Measurements from ENCODE around the gene CDK7.
"Not testable (repeated sequence)": the region's sequence is repeated elsewhere in the genome, so short reads cannot be mapped to it uniquely, and the experiment has no call there.

Gene CDK7

DNA sequence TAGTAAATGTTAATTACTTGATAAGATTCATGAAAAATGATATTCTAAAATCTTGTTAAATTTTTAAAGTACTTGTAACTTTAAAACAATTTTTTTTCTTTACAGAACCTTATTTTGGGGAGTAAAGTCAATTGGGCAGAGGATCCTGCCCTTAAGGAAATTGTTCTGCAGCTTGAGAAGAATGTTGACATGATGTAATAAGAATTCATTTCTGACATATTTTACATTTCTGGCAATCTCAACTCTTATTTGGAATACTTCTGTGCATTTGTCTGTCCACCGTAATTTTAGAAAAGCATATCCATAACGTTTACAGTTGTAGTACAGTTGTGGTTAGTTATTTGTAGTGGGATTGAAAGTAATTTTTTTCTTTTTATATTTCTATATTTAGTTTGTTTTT lies 25.1 kb upstream of the CDK7 start:
- no peak for DNase-seq (ENCODE audit: low read depth, low spot score)
- TF ChIP-seq YY1 (IDR thresholded peaks at IDR 0.05; ENCODE audit: insufficient read depth, insufficient read length) (no peak), SUZ12 (IDR thresholded peaks at IDR 0.05; ENCODE audit: extremely low read depth, insufficient read depth, insufficient read length) (no peak), ZNF274 (IDR thresholded peaks at IDR 0.05; ENCODE audit: low read depth, low read length) (no peak)
- H3K9me3 ChIP-seq (ENCODE audit: insufficient read depth, low read length): no peaks in the 10 kb centered on the region
- peaks cover 36% of the 10 kb centered on the region for H3K36me3 ChIP-seq (ENCODE audit: insufficient read depth, insufficient read length, low read length)
- no peak overlapping the region for H3K4me3 ChIP-seq (ENCODE audit: insufficient read length, low read depth)
- H3K9ac ChIP-seq (ENCODE audit: insufficient read length, low read depth): no peak overlapping the region
- no peaks in the 10 kb centered on the region for H3K4me1 ChIP-seq (ENCODE audit: insufficient read depth, insufficient read length)
- H3K27me3 ChIP-seq (ENCODE audit: insufficient read depth, insufficient read length): no peaks in the 10 kb centered on the region

DNA sequence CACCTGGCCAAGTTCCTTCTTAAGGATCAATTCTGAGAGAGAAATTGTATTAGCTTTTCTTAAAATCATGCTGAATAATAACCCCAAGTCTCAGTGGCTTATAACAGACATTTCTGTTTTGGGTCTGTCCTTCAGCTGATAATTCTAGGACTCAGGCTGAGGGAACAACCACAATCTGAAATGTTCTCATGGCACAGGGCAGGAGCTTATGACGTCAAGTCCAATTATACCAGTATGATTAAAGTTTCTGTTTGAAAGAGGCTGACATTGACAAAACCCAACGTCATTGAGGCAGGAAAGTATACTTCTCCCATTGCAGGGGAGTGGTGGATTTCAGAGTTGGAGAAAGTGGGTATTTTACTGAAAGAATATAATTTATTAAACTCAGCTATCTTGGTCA lies 23.5 kb upstream of the CDK7 start:
- TF ChIP-seq ZNF274 (IDR thresholded peaks at IDR 0.05; ENCODE audit: low read depth, low read length) (no peak), YY1 (IDR thresholded peaks at IDR 0.05; ENCODE audit: insufficient read depth, insufficient read length) (no peak)
- Histone ChIP-seq H3K27me3 (ENCODE audit: insufficient read depth, insufficient read length) (no peaks in the 10 kb centered on the region), H3K4me1 (ENCODE audit: insufficient read depth, insufficient read length) (no peaks in the 10 kb centered on the region), H3K9ac (ENCODE audit: insufficient read length, low read depth) (no peak overlapping the region), H3K9me3 (ENCODE audit: insufficient read depth, low read length) (no peaks in the 10 kb centered on the region), H3K36me3 (ENCODE audit: insufficient read depth, insufficient read length, low read length) (peaks cover 40% of the 10 kb centered on the region), H3K4me3 (ENCODE audit: insufficient read length, low read depth) (no peak overlapping the region)
- no peak for DNase-seq (ENCODE audit: low read depth, low spot score)

DNA sequence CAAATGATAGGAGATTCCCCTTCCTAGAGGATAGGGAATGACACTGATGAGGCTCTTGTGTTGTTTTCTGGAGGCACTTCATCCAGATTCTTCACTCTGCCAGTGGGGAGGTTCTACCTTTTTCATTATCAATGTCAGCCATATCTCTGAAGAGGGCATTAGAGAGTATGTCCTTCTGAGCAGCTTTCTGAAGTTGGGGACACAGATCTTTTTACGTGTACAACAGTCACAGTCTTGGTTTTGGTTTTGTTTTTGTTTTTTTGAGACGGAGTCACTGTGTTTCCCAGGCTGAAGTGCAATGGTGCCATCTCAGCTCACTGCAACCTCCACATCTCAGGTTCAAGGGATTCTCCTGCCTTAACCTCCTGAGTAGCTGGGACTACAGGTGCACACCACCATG lies 22.7 kb upstream of the CDK7 start:
- Histone ChIP-seq H3K9me3 (ENCODE audit: insufficient read depth, low read length) (no peaks in the 10 kb centered on the region), H3K27me3 (ENCODE audit: insufficient read depth, insufficient read length) (no peaks in the 10 kb centered on the region), H3K9ac (ENCODE audit: insufficient read length, low read depth) (no peak overlapping the region), H3K36me3 (ENCODE audit: insufficient read depth, insufficient read length, low read length) (peaks cover 38% of the 10 kb centered on the region), H3K4me1 (ENCODE audit: insufficient read depth, insufficient read length) (no peaks in the 10 kb centered on the region), H3K4me3 (ENCODE audit: insufficient read length, low read depth) (no peak overlapping the region)
- DNase-seq (ENCODE audit: low read depth, low spot score): no peak
- TF ChIP-seq YY1 (IDR thresholded peaks at IDR 0.05; ENCODE audit: insufficient read depth, insufficient read length) (no peak), ZNF274 (IDR thresholded peaks at IDR 0.05; ENCODE audit: low read depth, low read length) (no peak), SUZ12 (IDR thresholded peaks at IDR 0.05; ENCODE audit: extremely low read depth, insufficient read depth, insufficient read length) (no peak)

DNA sequence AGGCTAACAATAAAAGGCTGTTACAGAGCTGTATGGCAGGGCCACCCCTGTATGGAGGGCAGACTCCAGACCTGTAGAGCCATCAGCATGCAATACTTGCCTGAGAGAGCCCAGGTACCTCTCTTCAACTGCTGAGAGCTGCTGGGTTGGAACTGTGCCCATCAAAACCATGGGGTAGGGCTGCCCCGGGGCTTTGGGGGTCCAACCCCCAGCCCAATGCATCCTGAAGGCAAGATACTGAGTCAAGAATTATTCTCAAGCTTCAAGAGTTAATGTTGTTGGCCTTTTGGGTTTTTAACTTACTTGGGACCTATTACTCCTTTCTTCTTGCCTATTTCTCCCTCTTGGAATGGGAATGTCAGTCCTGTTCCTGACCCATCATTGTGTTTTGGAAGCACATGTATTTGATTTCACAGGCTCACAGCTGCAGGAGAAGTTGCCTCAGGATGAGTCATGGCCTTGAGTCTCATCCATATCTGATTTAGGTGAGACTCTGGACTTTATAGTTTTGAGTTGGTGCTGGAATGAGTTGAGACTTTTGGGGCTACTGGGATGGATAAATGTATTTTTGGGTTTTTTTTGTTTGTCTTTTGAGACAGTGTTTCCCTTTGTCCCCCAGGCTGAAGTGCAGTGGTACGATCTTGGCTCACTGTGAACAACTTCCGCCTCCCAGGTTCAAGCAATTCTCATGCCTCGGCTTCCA lies 21.0 kb upstream of the CDK7 start:
- TF ChIP-seq YY1 (IDR thresholded peaks at IDR 0.05; ENCODE audit: insufficient read depth, insufficient read length) (no peak), SUZ12 (IDR thresholded peaks at IDR 0.05; ENCODE audit: extremely low read depth, insufficient read depth, insufficient read length) (no peak), ZNF274 (IDR thresholded peaks at IDR 0.05; ENCODE audit: low read depth, low read length) (no peak)
- Histone ChIP-seq H3K4me3 (ENCODE audit: insufficient read length, low read depth) (no peak overlapping the region), H3K4me1 (ENCODE audit: insufficient read depth, insufficient read length) (no peaks in the 10 kb centered on the region)

DNA sequence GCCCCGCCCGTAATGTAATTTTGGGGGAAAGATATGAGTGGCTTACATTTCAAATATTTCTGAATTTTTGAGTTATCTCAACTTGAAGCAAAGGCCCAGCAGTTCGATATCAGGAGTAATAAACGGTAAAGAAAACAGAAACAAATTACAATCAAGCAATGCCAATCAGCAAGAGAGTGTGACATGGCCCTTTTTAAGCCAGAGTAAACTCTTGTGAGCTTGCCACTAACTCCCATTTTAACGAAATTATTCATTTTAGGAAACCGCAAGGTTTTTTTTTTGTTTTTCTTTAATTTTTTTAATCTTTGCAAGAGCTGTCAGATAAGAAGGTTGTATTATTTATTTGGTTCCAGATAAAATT lies 17.6 kb upstream of the CDK7 start:
- DNase-seq (ENCODE audit: low read depth, low spot score): no peak
- no peak for TF ChIP-seq ZNF274 (IDR thresholded peaks at IDR 0.05; ENCODE audit: low read depth, low read length)
- no peak for TF ChIP-seq SUZ12 (IDR thresholded peaks at IDR 0.05; ENCODE audit: extremely low read depth, insufficient read depth, insufficient read length)
- TF ChIP-seq YY1 (IDR thresholded peaks at IDR 0.05; ENCODE audit: insufficient read depth, insufficient read length): no peak
- H3K27me3 ChIP-seq (ENCODE audit: insufficient read depth, insufficient read length): no peaks in the 10 kb centered on the region
- H3K4me1 ChIP-seq (ENCODE audit: insufficient read depth, insufficient read length): no peaks in the 10 kb centered on the region
- no peak overlapping the region for H3K4me3 ChIP-seq (ENCODE audit: insufficient read length, low read depth)
- no peak overlapping the region for H3K9ac ChIP-seq (ENCODE audit: insufficient read length, low read depth)
- H3K9me3 ChIP-seq (ENCODE audit: insufficient read depth, low read length): peaks cover 16% of the 10 kb centered on the region
- peaks cover 15% of the 10 kb centered on the region for H3K36me3 ChIP-seq (ENCODE audit: insufficient read depth, insufficient read length, low read length)

More for the DNA sequence above, 21.0 kb upstream of the CDK7 start:
- Histone ChIP-seq H3K27me3 (ENCODE audit: insufficient read depth, insufficient read length) (no peaks in the 10 kb centered on the region), H3K9ac (ENCODE audit: insufficient read length, low read depth) (no peak overlapping the region), H3K9me3 (ENCODE audit: insufficient read depth, low read length) (no peaks in the 10 kb centered on the region; the same call in 1 of the 2 replicates), H3K36me3 (ENCODE audit: insufficient read depth, insufficient read length, low read length) (peaks cover 38% of the 10 kb centered on the region)
- DNase-seq (ENCODE audit: low read depth, low spot score): no peak

DNA sequence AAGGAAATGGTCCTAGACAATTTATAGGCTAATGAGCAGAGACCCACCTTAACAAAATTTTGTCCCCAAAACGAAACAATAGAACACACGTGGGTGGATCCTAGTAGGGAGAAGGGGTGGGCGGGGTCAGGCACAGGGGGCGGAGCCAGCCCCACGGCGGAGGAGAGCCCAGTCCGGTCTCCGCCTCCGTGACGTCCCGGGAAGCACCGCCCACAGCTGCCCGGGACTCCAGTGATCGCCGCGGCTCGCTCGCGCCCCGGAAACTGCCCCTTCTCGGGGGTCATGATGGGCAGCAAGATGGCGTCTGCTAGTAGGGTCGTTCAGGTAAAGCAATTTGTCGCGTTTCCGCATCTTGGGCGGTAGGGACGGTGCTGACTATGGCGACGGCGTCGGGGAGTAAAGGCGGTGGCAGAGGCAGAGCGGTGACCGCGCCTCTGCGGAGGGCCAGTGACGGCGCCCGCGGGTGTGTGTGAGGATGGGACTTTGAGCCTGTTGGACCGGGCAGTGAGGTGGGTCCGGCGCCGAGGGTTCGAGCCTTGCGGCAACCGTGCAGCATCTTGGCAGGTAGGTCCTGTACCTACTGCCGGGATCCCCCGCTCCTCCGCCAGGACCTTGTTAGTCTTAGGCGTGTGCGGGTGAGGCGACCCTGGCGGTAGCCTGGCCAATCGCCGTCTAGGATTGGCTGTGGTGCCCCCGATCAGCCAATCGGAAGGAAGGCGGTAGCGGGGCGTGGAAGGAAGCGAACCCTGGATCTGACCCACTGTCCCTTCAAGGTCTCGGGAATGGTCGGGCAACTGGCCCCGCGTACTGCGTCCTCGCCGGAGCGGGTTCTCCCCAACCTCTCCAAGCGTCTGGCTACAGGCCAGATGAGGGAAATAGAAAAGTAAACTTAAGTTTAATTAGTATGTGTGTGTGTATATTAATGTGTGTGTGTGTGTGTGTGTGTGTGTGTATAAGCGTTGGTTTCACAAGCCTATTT lies 16.8 kb upstream of the CDK7 start:
- TF ChIP-seq SUZ12 (IDR thresholded peaks at IDR 0.05; ENCODE audit: extremely low read depth, insufficient read depth, insufficient read length) (no peak), YY1 (IDR thresholded peaks at IDR 0.05; ENCODE audit: insufficient read depth, insufficient read length) (peak; percentile 54)
- H3K36me3 ChIP-seq (ENCODE audit: insufficient read depth, insufficient read length, low read length): peaks cover 15% of the 10 kb centered on the region
- H3K4me1 ChIP-seq (ENCODE audit: insufficient read depth, insufficient read length): no peaks in the 10 kb centered on the region
- DNase-seq (ENCODE audit: low read depth, low spot score): peak; percentile 74
- H3K4me3 ChIP-seq (ENCODE audit: insufficient read length, low read depth): peak overlapping the region; percentile 99
- H3K27me3 ChIP-seq (ENCODE audit: insufficient read depth, insufficient read length): no peaks in the 10 kb centered on the region
- peaks cover 16% of the 10 kb centered on the region for H3K9me3 ChIP-seq (ENCODE audit: insufficient read depth, low read length)
- H3K9ac ChIP-seq (ENCODE audit: insufficient read length, low read depth): peak overlapping the region; percentile 98

DNA sequence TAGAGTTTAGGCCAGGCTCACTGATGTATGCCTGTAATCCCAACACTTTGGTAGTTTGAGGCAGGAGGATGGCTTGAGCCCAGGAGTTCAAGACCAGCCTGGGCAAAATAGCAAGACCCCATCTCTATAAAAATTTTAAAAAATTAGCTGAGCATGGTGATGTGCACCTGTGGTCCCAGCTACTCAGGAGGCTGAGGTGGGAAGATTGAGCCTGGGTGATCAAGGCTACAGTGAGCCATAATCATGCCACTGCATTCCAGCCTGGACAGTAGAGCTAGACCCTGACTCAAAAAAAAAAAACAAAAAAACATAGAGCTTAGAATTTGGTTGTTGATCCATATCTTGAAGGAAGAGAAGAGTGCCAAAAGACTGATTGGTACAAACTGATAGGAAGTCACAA lies 14.7 kb upstream of the CDK7 start:
- no peak for TF ChIP-seq ZNF274 (IDR thresholded peaks at IDR 0.05; ENCODE audit: low read depth, low read length)
- no peak for TF ChIP-seq YY1 (IDR thresholded peaks at IDR 0.05; ENCODE audit: insufficient read depth, insufficient read length)
- TF ChIP-seq SUZ12 (IDR thresholded peaks at IDR 0.05; ENCODE audit: extremely low read depth, insufficient read depth, insufficient read length): no peak
- no peaks in the 10 kb centered on the region for H3K27me3 ChIP-seq (ENCODE audit: insufficient read depth, insufficient read length)
- no peak for DNase-seq (ENCODE audit: low read depth, low spot score)
- H3K4me1 ChIP-seq (ENCODE audit: insufficient read depth, insufficient read length): no peaks in the 10 kb centered on the region
- peaks cover 16% of the 10 kb centered on the region for H3K9me3 ChIP-seq (ENCODE audit: insufficient read depth, low read length)
- H3K36me3 ChIP-seq (ENCODE audit: insufficient read depth, insufficient read length, low read length): peaks cover under 1% of the 10 kb centered on the region
- H3K9ac ChIP-seq (ENCODE audit: insufficient read length, low read depth): no peak overlapping the region
- no peak overlapping the region for H3K4me3 ChIP-seq (ENCODE audit: insufficient read length, low read depth)

DNA sequence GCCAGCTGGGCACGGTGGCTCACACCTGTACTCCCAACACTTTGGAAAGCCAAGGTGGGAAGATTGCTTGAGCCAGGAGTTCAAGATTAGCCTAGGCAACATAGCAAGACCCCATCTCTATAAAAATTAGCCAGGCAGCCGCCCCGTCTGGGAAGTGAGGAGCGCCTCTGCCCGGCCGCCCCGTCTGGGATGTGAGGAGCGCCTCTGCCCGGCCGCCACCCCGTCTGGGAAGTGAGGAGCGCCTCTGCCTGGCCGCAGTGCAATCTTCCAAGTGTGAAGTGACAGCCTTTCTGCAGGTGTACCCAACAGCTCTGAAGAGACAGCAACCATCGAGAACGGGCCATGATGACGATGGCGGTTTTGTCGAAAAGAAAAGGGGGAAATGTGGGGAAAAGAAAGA lies 14.3 kb upstream of the CDK7 start:
- H3K36me3 ChIP-seq (ENCODE audit: insufficient read depth, insufficient read length, low read length); DNase-seq (ENCODE audit: low read depth, low spot score); H3K27me3 ChIP-seq (ENCODE audit: insufficient read depth, insufficient read length); H3K4me3 ChIP-seq (ENCODE audit: insufficient read length, low read depth); H3K9ac ChIP-seq (ENCODE audit: insufficient read length, low read depth); H3K4me1 ChIP-seq (ENCODE audit: insufficient read depth, insufficient read length): not testable (repeated sequence)
- peaks cover 16% of the 10 kb centered on the region for H3K9me3 ChIP-seq (ENCODE audit: insufficient read depth, low read length)

DNA sequence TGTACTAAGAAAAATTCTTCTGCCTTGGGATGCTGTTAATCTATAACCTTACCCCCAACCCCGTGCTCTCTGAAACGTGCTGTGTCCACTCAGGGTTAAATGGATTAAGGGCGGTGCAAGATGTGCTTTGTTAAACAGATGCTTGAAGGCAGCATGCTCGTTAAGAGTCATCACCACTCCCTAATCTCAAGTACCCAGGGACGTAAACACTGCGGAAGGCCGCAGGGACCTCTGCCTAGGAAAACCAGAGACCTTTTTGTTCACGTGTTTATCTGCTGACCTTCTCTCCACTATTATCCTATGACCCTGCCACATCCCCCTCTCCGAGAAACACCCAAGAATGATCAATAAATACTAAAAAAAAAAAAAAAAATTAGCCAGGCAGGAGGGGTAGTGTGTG lies 13.9 kb upstream of the CDK7 start:
- not testable (repeated sequence) for H3K27me3 ChIP-seq (ENCODE audit: insufficient read depth, insufficient read length); H3K36me3 ChIP-seq (ENCODE audit: insufficient read depth, insufficient read length, low read length); H3K4me1 ChIP-seq (ENCODE audit: insufficient read depth, insufficient read length); H3K4me3 ChIP-seq (ENCODE audit: insufficient read length, low read depth); DNase-seq (ENCODE audit: low read depth, low spot score); H3K9ac ChIP-seq (ENCODE audit: insufficient read length, low read depth)
- peaks cover 16% of the 10 kb centered on the region for H3K9me3 ChIP-seq (ENCODE audit: insufficient read depth, low read length)
